GM12878 (cell line): Measurements from ENCODE around the gene GDF15.

Experiments used
- BHLHE40 ChIP-seq, 2 experiments: fragments of 450-650 bp in 1 of 2; IDR thresholded peaks; 2 replicates each; pipeline ENCODE4 v1.6.1; 2011 to 2017; ENCODE audit warnings: low read depth in 2 of 2, borderline replicate concordance in 1 of 2, improper control_type of control experiment in 1 of 2, low read length in 1 of 2, mild to moderate bottlenecking in 1 of 2
- CTCF ChIP-seq, 3 experiments: IDR thresholded peaks in 2 of 3; conservative IDR thresholded peaks in 1 of 3; 2 replicates each; pipeline ENCODE4 v1.5.1; 2011; ENCODE audit warnings: low read depth in 3 of 3, low read length in 3 of 3, mild to moderate bottlenecking in 3 of 3, control low read depth in 2 of 3, moderate library complexity in 2 of 3, inconsistent platforms in 1 of 3, mixed read lengths in 1 of 3; ENCODE audit not compliant: control insufficient read depth in 2 of 3, insufficient read depth in 1 of 3; ENCODE audit errors: extremely low read depth in 1 of 3
- SIN3A ChIP-seq: IDR thresholded peaks from 2 replicates; pipeline ENCODE4 v1.6.1; 2012; ENCODE audit warnings: low read depth, low read length, improper control_type of control experiment
- SKIL ChIP-seq: fragments of 450-650 bp; IDR thresholded peaks from 2 replicates; pipeline ENCODE4 v1.6.1; 2017; ENCODE audit warnings: mild to moderate bottlenecking, low read depth, inconsistent platforms; ENCODE audit not compliant: poor library complexity, severe bottlenecking
- SMAD1 ChIP-seq: fragments of 450-650 bp; IDR thresholded peaks from 2 replicates; pipeline ENCODE4 v1.6.1; 2018; ENCODE audit warnings: mild to moderate bottlenecking, low read depth; ENCODE audit not compliant: partially characterized antibody
- ZBTB33 ChIP-seq: fragments of 450-650 bp; IDR thresholded peaks from 2 replicates; pipeline ENCODE4 v1.6.1; 2017; ENCODE audit warnings: mild to moderate bottlenecking
- TF ChIP-seq, protein P1 (sequence below): IDR thresholded peaks from 2 replicates; pipeline ENCODE4 v1.6.1; 2012; ENCODE audit warnings: low read depth, low read length, improper control_type of control experiment

GRCh38 chr19:18433735-18434398 is 47.9 kb downstream of the GDF15 start:
- TF ChIP-seq SMAD1 (no peak), CTCF (IDR thresholded peaks at IDR 0.05 in 2 of 3, conservative IDR thresholded peaks at IDR 0.05 in 1 of 3; ENCODE audit: control insufficient read depth in 2 of 3, extremely low read depth in 1 of 3, insufficient read depth in 1 of 3, low read depth in 3 of 3, low read length in 3 of 3) (no peak), SKIL (no peak), BHLHE40 (IDR thresholded peaks at IDR 0.05; ENCODE audit: borderline replicate concordance in 1 of 2, low read depth in 2 of 2, low read length in 1 of 2) (no peak; a peak in 1 of 4 replicates), ZBTB33 (no peak), SIN3A (no peak)
- TF ChIP-seq, protein P1, sequence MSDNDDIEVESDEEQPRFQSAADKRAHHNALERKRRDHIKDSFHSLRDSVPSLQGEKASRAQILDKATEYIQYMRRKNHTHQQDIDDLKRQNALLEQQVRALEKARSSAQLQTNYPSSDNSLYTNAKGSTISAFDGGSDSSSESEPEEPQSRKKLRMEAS, result no peak
